HG02623 (cell line): ENCODE data around the gene RBM8A.

Source experiments
- ATAC-seq: cut with Tn5 transposase; IDR thresholded peaks from one replicate; pipeline ENCODE4 v1.9.1; 2021; ENCODE audit warnings: moderate library complexity; ENCODE audit not compliant: unreplicated experiment

Gene RBM8A

DNA sequence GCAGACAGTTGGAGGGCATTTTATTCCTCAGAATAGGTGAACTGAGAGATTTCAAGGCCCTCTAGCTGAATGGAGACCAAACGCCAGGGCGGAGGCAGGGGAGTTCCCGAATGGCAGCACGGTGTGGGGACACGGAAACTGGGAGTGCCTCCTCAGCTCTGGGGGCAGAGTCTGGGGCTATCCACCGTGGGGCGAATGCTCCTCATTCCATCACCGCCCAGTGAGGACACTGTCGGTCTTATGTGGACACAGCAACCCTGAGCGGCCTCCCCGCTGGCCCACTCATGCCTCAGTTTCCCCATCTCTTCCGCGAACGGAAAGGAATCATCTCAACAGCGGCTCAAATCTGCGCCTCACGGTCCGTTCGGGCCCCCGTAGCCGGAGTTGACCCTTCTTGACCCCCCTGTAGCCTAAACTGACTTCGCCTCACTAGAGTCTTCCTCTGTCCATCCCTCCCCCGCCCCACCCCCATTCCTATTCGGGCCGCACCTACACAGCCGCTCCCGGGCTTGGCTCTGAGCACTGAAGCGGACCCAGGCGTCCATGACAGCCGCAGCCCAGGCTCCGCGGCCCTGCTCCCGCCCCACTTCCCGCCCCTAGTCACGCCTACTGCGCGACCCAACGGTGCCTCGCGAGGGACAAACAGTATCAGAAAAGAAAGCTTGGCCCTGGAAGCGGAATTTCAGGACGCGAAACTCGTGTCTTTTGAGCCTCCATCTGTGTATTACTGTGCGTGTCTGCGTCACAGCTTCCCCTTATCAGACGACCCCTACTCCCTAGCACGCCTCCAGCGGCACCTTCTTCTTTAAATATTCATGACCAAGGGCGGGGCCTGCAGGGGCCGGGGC, 8.9 kb downstream of the RBM8A start, which contains the start of gene PEX11B:
PEX11B (minus strand) TSS at position 574 of the 848 bp plus-strand sequence; CDS start at position 545, 29 bp downstream.
- peak; percentile 91 for ATAC-seq

DNA sequence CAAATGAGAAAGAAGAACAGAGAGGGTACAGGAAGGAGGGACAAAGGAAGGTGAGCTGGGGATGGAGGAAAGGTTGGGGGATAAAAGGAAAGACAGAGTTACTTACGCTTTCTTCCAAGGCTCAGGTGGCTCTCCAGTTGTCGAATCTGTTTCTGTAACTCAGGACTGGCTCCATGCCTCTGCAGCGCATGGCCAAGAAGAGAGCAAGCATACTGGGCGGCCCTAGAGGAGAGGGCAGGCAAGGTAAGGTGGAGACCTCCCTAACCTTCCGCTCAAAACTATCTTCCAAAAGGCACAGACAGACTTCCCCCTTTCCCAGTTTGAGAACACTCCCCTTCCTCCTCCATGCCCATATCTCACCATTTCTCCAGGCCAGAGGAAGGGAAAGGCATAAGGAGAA, 9.7 kb downstream of the RBM8A start:
- no peak for ATAC-seq

DNA sequence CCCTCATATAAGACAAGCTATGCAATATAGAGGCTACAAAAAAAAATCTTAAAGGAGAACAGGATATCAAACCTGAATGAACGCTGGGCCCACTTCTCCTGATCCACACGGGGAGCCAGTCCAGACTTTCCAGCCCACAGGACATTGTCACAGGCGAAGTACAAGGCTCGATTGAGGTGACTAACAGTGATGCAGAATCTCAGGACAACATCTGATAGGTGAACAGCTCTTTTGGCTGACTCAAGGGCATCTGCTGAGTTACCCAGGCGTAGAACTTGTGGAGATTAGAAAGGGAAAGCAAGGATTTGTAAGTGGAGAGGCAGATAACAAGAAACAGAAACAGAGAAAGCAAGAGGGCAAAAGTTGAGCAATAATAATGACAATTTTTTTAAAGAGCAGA, 10.5 kb downstream of the RBM8A start:
- ATAC-seq, result no peak

DNA sequence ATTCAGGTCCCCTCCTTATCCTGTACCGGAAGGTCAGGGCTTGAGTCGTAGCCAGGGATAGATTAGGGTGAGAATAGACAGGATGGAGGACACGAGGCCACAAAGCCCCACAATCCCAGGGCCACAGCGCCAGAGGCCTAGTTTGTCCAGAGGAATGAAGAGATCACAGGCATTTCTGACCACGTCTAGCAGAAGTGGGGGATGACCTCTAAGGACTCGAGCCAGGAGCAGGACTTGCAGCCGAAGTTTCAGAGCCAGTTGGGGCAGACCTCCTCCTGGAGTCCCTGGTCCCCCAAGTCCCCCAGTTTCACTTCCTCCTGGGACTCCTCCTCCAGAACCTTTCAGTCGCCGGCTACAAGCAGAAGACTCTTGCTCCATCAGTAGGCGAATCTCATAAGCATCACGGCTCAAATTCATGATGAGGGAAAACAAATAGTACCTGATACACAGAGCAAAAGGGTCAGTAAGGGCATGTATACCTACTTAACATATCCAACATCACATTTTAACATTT, 15.1 kb downstream of the RBM8A start:
- ATAC-seq, result no peak

DNA sequence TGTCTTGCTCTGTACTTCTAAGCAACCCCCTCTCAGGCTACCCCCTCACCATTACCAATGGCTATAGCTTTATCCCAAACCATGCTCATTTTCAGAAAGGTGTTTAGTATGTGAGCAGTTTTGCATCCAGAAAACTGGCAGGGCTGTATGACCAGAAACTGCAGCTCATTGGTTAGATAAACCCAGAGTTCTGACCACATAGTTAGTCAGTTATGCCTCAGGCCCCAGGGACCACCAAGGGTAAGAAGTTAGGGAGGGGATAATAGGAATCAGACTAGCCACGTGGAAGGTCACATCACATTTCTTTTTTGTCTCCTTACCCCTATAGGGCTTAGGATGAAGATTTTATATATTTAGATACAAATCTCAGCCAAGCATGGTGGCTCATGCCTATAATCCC, 18.6 kb downstream of the RBM8A start:
- no peak for ATAC-seq

DNA sequence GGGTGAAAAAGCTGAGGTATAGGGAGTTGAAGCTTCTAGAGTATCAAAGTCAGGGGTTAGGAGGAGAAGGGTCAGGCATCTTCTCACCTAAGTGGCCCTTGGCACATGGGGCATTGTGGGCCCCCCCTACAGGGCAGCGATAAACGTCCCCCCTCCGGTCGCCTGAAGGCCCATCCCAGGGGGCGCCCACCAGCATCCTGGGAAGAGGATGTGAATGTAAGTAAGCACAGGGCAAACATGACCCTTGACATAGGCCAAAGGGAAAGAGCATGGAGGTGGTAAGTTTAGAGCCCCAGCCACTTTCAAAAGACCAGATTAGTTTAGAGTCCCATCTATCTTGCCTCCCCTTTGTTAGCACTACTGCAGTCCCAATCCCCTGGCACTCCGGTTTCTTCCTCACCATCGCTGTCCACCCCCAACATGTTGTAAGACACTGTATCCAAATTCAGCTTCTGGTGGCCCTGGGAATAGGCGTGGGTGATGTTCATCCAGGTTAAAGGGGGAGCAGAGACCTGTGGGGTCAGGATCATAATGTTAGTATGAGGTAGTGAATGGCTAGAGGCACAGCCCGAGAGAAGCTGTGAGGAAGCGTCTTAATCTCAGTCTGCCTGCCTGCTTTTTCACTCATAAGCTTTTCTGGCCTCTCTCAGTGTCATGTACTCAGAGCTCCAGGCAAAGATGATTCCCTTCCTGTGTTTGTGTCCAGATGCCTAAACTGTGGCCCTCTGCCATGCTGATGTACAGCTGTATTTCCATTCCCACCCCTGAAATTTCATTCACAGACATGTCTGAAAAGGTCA, 20.1 kb downstream of the RBM8A start:
- ATAC-seq, result no peak

DNA sequence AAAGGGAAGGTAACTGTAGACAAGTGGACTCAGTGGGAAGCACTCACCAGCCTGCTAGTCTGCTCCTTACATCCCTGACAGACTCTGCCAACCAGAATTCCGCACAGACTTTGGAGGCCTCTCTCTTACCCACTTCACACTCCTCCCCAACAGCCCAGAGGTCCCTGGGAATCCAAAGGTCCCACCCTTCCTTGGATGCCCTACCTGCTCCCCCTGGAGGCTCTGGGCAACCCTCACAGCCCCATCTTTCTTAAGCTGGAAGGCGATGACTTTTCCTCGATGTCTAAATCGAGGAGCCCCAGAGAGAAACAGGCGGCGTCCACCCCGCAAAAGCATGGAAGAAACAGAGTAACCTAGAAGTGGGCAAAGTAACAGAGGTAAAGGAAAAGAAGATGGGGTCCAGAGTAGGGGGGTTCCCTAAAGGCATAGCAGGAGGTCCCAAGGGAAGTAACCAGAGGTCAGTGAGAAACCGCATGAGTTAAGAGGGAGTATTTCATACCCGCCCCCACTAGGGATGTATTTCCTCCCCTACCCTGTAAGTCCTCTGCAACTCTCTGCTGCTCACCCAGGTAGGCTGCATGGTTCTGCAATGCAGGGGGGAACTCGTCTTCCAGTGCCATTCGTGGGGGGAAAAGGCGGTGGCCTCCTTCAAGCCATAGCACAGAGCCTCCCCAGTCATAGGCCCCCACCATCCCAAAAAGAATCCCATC, 25.8 kb downstream of the RBM8A start:
- no peak for ATAC-seq

DNA sequence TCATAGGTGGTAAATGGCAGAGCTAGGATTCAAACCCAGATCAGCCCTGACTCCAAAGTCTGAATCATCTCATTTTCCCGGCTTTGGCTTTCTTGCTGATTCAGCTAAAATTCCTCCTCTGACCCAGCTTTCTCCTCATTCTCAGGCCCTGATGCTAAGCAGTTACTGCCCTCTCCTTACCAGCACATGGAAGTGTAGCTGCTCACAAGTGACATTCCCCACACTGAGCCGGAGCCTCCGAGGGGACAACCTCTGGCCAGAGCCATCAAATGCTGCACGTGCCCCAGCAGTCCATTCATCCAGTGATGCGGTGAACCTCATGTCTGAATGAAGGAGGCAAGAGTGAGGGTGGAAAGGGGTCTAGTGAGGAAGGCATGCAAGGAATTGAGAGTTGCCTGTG, 28.5 kb downstream of the RBM8A start:
- no peak for ATAC-seq

DNA sequence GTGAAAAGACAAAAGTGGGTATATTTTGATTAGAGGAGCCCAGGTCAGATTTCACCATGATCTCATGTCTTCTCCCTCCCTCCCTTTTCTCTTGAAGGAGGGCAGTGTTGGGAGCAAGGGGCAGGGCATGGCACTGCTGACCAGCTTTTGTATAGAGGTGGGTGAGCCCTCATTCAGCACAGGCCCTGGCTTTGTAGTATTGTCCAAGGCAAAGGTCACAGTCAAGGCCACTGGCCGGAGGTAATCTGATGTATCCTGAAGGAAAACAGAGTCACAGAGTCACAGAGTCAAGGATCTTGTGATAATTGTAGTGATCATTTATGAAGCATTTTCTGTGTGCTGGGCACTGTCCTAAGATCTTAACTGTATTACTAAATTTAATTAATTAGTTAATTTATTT, 29.3 kb downstream of the RBM8A start:
- no peak for ATAC-seq

DNA sequence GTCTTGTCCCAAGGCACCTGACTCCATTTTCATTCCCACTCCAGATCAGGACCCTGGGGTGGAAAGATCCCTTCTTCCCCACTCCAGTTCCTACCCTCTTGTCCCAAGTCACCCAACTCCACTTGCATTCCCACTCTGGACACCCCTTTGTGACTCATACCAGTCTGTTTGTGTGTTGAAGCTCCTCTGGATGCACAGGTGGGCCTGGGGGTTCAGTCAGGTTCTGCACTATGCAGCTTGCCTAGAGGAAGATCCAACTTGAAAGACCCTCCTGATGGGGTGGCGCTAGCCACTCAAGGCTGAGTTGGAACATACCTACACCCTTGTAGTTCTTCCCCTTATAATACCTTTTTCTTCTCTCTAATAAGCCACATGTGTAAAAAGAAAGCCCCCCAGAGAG, 31.8 kb downstream of the RBM8A start:
- ATAC-seq, result no peak

DNA sequence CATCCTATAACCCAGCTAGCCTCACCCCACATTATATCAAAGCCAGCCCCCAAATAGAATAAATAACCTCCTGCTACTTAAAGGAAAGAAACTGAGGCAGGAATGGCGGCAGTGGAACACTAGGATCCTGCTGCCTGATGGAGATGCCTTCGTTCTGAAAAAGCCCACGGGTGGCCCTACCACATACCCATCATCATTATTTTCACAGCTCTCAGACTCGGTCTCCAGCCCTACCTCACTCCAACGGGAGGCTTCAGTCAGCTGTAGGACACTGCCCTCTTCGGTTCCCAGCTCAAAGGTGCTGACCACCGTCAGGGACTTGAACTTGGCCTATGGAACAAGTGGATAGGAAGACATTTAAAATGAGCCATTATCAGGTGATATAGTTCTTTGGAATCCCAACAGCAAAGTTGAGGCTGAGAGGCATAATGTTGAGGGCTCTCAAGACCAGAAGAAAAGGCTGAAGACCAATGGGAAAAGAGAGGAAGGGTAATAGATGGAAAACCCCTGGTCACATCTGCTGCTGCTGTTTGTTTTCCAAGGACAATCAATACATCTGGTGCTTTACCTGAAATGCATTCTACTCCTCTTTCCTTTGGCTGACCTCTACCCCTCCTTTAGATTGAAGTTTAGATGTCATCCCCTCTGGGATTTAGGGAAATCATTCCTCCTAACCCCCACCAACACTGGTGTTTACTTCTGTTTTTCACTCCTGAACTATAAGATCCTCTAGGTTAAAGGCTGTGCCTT, 33.8 kb downstream of the RBM8A start:
- no peak for ATAC-seq

DNA sequence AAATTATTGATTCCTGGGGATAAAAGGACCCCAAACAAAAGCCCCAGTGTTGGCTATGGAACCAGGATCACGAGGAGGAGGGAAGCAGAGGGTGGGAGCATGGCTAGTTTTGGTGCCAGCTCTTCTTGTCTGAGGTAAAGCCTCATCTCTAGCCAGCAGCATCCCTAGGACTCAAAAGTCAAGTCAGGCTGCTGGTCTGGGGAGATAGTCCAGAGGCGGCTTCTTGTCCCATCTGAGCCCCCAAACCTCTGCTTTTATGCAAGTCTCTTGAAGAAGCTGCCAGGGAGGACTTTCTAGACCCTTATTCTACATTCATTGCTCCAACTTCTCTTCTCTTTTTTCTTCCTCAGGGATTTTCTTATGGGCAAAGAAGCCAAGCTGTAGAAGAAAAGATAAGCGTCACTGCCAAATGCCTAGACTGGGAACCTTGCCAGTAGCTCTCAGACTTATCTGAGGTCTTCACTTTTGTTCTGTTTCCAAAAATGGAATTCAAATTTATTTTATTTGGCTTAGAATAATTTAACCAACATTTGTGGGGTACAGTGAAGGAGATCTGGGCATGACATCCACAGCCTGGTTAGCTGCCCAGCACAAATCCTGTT, 34.7 kb downstream of the RBM8A start:
- no peak for ATAC-seq

DNA sequence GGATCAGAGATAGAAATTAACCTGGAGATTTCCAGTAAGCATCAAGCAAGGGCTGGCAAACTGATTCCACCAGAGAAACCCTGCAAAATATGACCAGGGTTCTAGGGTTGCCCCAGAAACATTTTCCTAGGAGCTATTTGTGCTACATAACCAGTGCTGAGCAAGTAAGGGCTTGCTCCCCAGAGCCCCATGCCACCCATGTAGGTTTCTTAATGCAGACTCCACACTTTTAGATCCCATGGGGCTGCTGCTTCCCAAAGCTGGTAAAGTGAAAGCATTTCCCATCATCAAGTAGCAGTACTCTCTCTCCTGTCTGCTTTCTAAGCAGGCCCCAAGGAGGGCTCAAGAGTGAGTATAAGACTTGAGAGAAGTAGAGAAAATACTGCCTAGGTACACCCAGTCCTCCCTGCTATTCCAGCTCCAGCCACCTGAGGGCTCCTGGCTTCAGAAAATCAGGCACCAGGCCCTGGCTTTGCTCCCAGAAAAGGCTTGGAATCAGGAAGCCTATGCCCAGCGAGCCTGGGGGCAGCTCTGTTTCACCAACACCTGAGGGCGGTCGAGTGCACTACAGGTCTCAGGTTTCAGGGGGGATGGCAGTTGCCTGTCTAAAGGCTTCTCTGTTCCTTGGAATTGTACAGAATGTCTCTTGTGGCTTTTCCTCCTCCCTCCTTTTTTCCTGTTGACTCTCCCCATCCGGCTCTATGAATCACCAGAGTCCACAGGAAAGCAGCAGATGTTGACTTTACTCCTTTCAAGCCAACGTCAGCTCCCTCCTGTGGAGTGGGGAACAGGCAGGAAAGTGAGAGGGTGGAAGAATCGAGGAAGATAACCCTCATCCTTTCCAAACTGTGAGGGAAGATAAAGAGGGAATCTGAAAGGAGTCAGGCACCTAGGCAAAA, 35.4 kb downstream of the RBM8A start:
- no peak for ATAC-seq

DNA sequence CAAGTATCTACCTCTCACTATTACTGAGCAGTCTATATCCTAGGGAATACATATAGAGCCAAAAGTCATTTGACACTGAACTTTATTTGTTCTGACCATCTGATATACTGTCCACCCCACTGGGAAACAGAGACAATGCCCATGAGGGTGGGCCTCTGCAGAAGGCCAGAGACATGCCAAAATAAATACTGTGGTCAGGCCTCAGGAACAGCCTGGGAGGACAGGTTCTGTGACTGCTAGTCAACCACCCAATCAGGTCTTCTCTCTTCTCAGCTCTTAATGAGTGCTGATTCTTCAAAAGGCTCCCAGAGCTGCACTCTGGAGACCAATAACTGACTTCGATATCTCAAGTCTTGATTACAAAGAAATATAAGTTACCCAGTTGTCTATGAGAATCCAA, 36.1 kb downstream of the RBM8A start:
- no peak for ATAC-seq

DNA sequence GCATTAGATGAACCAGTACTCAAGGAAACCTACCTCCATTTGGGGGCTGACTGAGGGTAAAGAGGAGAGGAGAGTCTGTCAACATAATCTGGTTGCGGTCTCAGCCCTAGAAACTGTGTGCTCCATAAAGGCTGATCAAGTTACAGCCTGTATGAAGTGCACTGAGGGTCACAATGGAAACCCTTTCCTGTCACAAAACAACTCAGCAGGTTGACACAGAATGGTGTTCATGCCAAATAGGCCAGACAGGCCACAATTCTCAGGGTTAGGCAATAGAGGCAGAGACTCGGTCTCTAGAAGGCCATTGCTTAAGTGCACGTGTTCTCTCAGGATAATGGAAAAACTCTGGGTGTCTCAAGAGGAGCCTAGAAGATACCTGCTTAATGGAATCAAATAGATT, 37.6 kb downstream of the RBM8A start:
- no peak for ATAC-seq

DNA sequence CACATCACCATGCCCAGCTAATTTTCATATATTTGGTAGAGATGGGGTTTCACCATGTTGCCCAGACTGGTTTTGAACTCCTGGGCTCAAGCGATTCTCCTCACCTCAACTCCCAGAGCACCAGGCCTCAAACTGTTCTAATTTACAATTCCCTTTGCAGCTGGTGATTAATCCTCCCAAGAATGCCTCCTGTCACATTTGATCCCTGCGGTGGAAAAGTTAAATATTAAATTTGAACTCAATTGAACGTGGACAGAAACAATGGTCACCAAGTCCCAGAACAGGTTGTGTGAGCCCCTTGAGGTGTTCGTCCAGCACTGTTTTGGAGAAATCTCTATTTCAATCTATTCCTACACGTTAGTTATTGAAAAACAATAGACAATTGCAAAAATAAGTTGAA, 39.7 kb downstream of the RBM8A start:
- ATAC-seq, result no peak

DNA sequence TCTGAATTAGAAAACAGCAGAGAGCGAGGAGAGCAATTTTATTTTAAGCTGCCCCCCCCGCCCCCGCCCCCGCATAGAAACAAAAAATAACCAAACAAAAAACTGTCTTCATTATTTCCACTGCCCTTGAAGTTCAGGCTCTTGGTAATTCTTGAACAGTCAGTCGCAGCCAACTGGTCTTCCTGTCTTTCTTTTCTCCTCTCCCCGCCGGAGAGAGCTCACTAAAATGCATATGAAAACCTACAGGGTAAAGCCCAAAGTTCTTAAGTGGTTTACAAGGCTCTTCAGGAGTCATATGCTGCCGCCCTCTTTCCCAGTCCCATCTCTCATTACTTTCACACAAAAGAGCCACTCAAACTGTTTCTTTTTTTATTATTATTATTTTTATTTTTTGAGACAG, 40.5 kb downstream of the RBM8A start:
- no peak for ATAC-seq

DNA sequence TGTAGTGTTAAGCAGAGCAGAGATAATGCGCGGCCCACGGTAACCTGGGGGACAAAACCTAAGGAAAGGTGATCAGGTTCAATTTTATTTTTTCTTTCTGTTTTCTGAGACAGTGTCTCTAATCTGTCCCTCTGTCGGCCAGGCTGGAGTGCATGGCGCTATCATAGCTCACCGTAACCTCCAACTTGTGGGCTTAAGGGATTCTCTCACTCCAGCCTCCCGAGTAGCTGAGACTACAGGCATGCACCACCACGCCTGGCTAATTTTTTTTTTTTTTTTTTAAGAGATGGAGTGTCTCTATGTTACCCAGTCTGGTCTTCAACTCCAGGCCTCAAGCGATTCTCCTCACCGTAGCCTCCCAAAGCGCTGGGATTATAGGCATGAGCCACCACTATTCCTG, 40.9 kb downstream of the RBM8A start:
- ATAC-seq, result no peak

DNA sequence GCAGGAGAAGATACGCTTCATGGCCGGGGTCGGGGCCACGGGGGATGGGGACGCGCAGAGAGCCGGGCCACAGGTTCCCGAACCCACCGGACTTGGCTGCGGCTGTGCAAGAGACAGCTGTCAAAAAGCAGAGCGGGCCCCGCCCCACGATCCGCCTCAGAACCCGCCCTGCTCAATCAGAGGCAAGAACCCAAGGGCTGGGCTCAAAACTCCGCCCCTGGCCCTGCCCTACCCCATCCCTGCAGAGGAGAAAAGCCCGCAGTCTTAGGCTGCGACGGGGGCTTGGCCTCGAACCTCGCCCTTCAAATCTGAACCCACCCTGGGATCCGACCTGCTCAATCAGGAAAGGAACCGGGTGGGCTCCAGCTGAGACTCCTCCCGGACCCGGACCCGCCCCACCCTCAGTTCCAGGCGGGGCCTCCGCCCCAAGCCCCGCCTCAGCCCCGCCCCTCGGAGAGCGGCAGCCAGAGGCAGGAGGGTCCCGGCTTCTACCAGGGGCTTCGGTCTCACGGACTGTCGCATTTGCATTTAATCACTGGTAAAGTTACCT, 41.5 kb downstream of the RBM8A start, which contains the start of gene ANKRD35:
ANKRD35 (minus strand) TSS at position 129 of the 550 bp plus-strand sequence; CDS start at position 21, 108 bp downstream.
- ATAC-seq, result peak; percentile 99
